Hepatocyte (in vitro differentiated cells): ENCODE results near the gene TRPV2.

Experiments
- CTCF ChIP-seq: fragments of 200-600 bp; sonication (generic); IDR thresholded peaks from 2 replicates; pipeline ENCODE4 v1.5.1; 2016; ENCODE audit warnings: antibody characterized with exemption, mild to moderate bottlenecking; ENCODE audit not compliant: poor library complexity
- EZH2 ChIP-seq: fragments of 200-600 bp; sonication (generic); IDR thresholded peaks from 2 replicates; pipeline ENCODE4 v1.6.1; 2016; ENCODE audit warnings: antibody characterized with exemption, mild to moderate bottlenecking, borderline replicate concordance

DNA sequence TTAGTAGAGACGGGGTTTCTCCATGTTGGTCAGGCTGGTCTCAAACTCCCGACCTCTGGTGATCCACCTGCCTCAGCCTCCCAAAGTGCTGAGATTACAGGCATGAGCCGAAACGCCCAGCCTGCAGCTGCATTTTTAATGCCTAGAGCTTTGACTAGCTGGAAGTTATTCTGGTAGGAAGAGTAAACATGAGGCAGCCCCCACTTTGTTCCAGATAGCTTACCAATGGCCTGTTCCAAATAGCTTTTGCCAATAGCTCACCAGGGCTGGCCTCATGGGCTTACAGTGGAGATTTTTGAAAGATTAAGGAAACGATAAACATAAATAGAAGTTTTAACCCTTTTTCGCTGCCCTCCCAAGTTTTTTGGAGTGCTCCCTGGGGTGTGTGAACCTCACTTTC lies 9.8 kb downstream of the TRPV2 start:
- TF ChIP-seq EZH2 (no peak), CTCF (no peak)
